K562 (cell line): ENCODE results near the gene GZMM. TPM values are rescaled to one million over a fixed set of nuclear protein-coding genes. Genes with fewer than 3 reads are reported as not detected.

Source experiments
- CREBBP ChIP-seq: IDR thresholded peaks from one replicate; pipeline ENCODE4 v1.6.1; 2012; ENCODE audit warnings: low read depth, mild to moderate bottlenecking, control low read depth, inconsistent platforms, low read length
- ELF2 ChIP-seq: fragments of 250-450 bp; sonication (Bioruptor Pico); IDR thresholded peaks from 2 replicates; pipeline ENCODE4 v1.5.0; 2021; ENCODE audit warnings: mild to moderate bottlenecking
- HNRNPLL ChIP-seq: fragments of 200-400 bp; formaldehyde crosslinking; IDR thresholded peaks from 2 replicates; pipeline ENCODE4 v1.6.1; 2017; ENCODE audit warnings: low read length, low read depth, mild to moderate bottlenecking; ENCODE audit not compliant: poor library complexity, severe bottlenecking
- IRF2 ChIP-seq: sonication (generic); formaldehyde crosslinking; IDR thresholded peaks from 2 replicates; pipeline ENCODE4 v1.8.1; 2022; ENCODE audit warnings: mild to moderate bottlenecking, missing genetic modification reagents
- KAT7 ChIP-seq: sonication (generic); formaldehyde crosslinking; IDR thresholded peaks from 2 replicates; pipeline ENCODE4 v1.8.0; 2022; ENCODE audit warnings: missing genetic modification reagents, mild to moderate bottlenecking, borderline replicate concordance
- KLF10 ChIP-seq: fragments of 250-450 bp; sonication (Bioruptor Pico); IDR thresholded peaks from 2 replicates; pipeline ENCODE4 v1.6.1; 2021; ENCODE audit warnings: matching md5 sums
- NCOA2 ChIP-seq, 2 experiments: fragments of 450-650 bp; IDR thresholded peaks; 2 replicates each; pipeline ENCODE4 v1.6.1; 2018; ENCODE audit warnings: mild to moderate bottlenecking in 2 of 2, moderate library complexity in 1 of 2; ENCODE audit not compliant: partially characterized antibody in 2 of 2
- PHTF2 ChIP-seq: fragments of 250-450 bp; sonication (Bioruptor Pico); IDR thresholded peaks from 2 replicates; pipeline ENCODE4 v1.5.0; 2021; ENCODE audit warnings: mild to moderate bottlenecking
- ZC3H11A ChIP-seq: IDR thresholded peaks from 2 replicates; pipeline ENCODE4 v1.6.1; 2012; ENCODE audit warnings: low read depth, low read length, improper control_type of control experiment
- ZNF561 ChIP-seq: fragments of 450-650 bp; formaldehyde crosslinking; conservative IDR thresholded peaks from 2 replicates; pipeline ENCODE4 v1.4.0; 2020; ENCODE audit warnings: mild to moderate bottlenecking, moderate library complexity
- ZNF583 ChIP-seq: fragments of 250-450 bp; sonication (Bioruptor Pico); IDR thresholded peaks from 2 replicates; pipeline ENCODE4 v1.4.0; 2020
- ZNF717 ChIP-seq: fragments of 250-450 bp; sonication (Bioruptor Pico); IDR thresholded peaks from 2 replicates; pipeline ENCODE4 v1.5.0; 2021
- polyA plus RNA-seq, 8 experiments: library from polyadenylated mRNA; depleted of rRNA in 4 of 8; stranded (reverse) in 5 of 8; unstranded in 3 of 8; fragments of >200 nt; fragmentation: Nextera tagmentation in 2 of 8; fragmentation: Illumina TruSeq in 1 of 8; extraction: Ambion mirVana in 2 of 8; extraction: Trizol in 1 of 8; gene quantifications; 2 replicates each; pipeline versions ENCODE4 v1.2.1 to v1.2.3, GENCODE V29; 2011 to 2014; ENCODE audit warnings: inconsistent platforms in 1 of 8, missing spikeins in 1 of 8
- total RNA-seq, 7 experiments: library from RNA; depleted of rRNA in 6 of 7; stranded (reverse); fragments of >200 nt in 6 of 7; fragmentation: Illumina TruSeq in 2 of 7; extraction: Trizol in 2 of 7; gene quantifications; 2 replicates each; pipeline versions ENCODE4 v1.2.1 to v1.2.3, GENCODE V29; 2011 to 2021; ENCODE audit warnings: low replicate concordance in 1 of 7
- TF ChIP-seq, protein P1 (sequence below): fragments of 450-650 bp; IDR thresholded peaks from 2 replicates; pipeline ENCODE4 v1.6.1; 2014; ENCODE audit warnings: low read depth, mild to moderate bottlenecking, moderate library complexity, borderline replicate concordance
- TF ChIP-seq, protein P2 (sequence below): fragments of 450-650 bp; IDR thresholded peaks from 2 replicates; pipeline ENCODE4 v1.6.1; 2017; ENCODE audit warnings: mild to moderate bottlenecking, moderate library complexity
- TF ChIP-seq, protein P3 (sequence below): fragments of 250-450 bp; sonication (Bioruptor Pico); IDR thresholded peaks from 2 replicates; pipeline ENCODE4 v1.8.0; 2021; ENCODE audit warnings: borderline replicate concordance, mild to moderate bottlenecking, moderate library complexity; ENCODE audit not compliant: poor library complexity, severe bottlenecking
- TF ChIP-seq, protein P4 (sequence below): fragments of 450-650 bp; IDR thresholded peaks from 2 replicates; pipeline ENCODE4 v1.6.1; 2017; ENCODE audit warnings: antibody characterized with exemption, mild to moderate bottlenecking
- TF ChIP-seq, protein P5 (sequence below): sonication (generic); formaldehyde crosslinking; IDR thresholded peaks from 2 replicates; pipeline ENCODE4 v1.5.0; 2020; ENCODE audit warnings: missing genetic modification reagents
- TF ChIP-seq, protein P6 (sequence below): sonication (generic); formaldehyde crosslinking; IDR thresholded peaks from 2 replicates; pipeline ENCODE4 v1.8.1; 2022; ENCODE audit warnings: missing genetic modification reagents

Gene GZMM
- total and polyA plus RNA-seq, 9 of the 15 experiments (the other 6 are each of a cell fraction or from before 2014, with no cell fraction given), result 0.08 to 2.6 (median 0.70) TPM; not detected in 2

DNA sequence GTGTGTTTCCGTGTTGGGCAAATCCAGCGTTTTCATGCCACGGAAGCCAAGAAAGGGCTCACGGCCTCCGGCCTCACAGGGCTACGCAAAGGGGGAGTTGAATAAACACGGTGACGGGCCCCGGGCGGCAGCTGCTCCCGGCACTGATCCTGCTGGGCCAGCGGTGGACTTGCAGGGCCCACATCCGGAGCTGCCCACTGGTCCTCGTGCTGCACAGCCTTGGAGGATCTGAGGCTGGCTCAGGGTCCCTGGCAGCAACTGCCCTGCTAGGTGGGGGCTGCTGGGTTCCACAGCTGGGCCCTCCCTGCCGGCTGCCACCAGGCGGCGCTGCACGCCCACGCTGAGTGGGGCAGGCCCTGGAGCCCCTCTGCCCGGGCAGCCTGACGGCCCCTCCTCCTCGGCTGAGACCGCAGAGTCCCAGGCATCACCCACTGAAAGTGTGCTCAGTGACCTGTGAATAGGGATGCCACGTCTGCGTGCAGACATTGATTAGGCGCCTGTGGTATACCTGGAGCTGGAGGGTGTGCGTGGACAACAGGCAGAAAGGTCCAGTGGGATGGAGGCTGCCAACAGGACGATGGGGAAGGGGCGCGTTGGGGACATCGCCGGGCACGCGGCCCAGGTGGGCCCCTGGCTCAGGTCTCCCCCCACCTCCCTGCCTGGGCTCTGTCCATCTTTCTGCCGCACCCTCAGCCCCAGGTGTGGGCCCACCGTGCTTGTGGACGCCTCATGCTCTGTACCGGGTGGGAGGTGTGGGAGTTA is 40.6 kb downstream of the GZMM start (continued):
- TF ChIP-seq, protein P1, sequence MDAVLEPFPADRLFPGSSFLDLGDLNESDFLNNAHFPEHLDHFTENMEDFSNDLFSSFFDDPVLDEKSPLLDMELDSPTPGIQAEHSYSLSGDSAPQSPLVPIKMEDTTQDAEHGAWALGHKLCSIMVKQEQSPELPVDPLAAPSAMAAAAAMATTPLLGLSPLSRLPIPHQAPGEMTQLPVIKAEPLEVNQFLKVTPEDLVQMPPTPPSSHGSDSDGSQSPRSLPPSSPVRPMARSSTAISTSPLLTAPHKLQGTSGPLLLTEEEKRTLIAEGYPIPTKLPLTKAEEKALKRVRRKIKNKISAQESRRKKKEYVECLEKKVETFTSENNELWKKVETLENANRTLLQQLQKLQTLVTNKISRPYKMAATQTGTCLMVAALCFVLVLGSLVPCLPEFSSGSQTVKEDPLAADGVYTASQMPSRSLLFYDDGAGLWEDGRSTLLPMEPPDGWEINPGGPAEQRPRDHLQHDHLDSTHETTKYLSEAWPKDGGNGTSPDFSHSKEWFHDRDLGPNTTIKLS, result no peak
- TF ChIP-seq CREBBP (no peak), ELF2 (CRISPR knock-in tag) (no peak), ZNF561 (CRISPR knock-in tag) (no peak), ZNF717 (CRISPR knock-in tag) (no peak), ZC3H11A (no peak; the same call in 1 of the 2 replicates), PHTF2 (CRISPR knock-in tag) (no peak), IRF2 (CRISPR knock-in tag) (no peak), NCOA2 (IDR thresholded peaks at IDR 0.05; ENCODE audit: partially characterized antibody in 2 of 2) (no peak), KLF10 (CRISPR knock-in tag) (no peak), KAT7 (CRISPR knock-in tag) (no peak), ZNF583 (CRISPR knock-in tag) (no peak), HNRNPLL (no peak)
- TF ChIP-seq, protein P2, sequence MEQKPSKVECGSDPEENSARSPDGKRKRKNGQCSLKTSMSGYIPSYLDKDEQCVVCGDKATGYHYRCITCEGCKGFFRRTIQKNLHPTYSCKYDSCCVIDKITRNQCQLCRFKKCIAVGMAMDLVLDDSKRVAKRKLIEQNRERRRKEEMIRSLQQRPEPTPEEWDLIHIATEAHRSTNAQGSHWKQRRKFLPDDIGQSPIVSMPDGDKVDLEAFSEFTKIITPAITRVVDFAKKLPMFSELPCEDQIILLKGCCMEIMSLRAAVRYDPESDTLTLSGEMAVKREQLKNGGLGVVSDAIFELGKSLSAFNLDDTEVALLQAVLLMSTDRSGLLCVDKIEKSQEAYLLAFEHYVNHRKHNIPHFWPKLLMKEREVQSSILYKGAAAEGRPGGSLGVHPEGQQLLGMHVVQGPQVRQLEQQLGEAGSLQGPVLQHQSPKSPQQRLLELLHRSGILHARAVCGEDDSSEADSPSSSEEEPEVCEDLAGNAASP, result no peak
- TF ChIP-seq, protein P3, sequence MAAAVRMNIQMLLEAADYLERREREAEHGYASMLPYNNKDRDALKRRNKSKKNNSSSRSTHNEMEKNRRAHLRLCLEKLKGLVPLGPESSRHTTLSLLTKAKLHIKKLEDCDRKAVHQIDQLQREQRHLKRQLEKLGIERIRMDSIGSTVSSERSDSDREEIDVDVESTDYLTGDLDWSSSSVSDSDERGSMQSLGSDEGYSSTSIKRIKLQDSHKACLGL (CRISPR knock-in tag), result no peak
- TF ChIP-seq, protein P4, sequence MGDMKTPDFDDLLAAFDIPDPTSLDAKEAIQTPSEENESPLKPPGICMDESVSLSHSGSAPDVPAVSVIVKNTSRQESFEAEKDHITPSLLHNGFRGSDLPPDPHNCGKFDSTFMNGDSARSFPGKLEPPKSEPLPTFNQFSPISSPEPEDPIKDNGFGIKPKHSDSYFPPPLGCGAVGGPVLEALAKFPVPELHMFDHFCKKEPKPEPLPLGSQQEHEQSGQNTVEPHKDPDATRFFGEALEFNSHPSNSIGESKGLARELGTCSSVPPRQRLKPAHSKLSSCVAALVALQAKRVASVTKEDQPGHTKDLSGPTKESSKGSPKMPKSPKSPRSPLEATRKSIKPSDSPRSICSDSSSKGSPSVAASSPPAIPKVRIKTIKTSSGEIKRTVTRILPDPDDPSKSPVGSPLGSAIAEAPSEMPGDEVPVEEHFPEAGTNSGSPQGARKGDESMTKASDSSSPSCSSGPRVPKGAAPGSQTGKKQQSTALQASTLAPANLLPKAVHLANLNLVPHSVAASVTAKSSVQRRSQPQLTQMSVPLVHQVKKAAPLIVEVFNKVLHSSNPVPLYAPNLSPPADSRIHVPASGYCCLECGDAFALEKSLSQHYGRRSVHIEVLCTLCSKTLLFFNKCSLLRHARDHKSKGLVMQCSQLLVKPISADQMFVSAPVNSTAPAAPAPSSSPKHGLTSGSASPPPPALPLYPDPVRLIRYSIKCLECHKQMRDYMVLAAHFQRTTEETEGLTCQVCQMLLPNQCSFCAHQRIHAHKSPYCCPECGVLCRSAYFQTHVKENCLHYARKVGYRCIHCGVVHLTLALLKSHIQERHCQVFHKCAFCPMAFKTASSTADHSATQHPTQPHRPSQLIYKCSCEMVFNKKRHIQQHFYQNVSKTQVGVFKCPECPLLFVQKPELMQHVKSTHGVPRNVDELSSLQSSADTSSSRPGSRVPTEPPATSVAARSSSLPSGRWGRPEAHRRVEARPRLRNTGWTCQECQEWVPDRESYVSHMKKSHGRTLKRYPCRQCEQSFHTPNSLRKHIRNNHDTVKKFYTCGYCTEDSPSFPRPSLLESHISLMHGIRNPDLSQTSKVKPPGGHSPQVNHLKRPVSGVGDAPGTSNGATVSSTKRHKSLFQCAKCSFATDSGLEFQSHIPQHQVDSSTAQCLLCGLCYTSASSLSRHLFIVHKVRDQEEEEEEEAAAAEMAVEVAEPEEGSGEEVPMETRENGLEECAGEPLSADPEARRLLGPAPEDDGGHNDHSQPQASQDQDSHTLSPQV, result no peak
- TF ChIP-seq, protein P5, sequence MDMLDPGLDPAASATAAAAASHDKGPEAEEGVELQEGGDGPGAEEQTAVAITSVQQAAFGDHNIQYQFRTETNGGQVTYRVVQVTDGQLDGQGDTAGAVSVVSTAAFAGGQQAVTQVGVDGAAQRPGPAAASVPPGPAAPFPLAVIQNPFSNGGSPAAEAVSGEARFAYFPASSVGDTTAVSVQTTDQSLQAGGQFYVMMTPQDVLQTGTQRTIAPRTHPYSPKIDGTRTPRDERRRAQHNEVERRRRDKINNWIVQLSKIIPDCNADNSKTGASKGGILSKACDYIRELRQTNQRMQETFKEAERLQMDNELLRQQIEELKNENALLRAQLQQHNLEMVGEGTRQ, result no peak
- TF ChIP-seq, protein P6, sequence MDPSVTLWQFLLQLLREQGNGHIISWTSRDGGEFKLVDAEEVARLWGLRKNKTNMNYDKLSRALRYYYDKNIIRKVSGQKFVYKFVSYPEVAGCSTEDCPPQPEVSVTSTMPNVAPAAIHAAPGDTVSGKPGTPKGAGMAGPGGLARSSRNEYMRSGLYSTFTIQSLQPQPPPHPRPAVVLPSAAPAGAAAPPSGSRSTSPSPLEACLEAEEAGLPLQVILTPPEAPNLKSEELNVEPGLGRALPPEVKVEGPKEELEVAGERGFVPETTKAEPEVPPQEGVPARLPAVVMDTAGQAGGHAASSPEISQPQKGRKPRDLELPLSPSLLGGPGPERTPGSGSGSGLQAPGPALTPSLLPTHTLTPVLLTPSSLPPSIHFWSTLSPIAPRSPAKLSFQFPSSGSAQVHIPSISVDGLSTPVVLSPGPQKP, result no peak
